OCI-LY7 (cell line): ENCODE results near the gene RBFOX1. TPM values are rescaled to one million over a fixed set of nuclear protein-coding genes. Genes with fewer than 3 reads are reported as not detected.

ENCODE experiments used
- BruUV-seq: library from RNA; stranded (reverse); fragments of 400-500 nt; replicated peaks from 2 replicates; lab custom pipeline; 2021; lab: Mats Ljungman, UMichigan
- CTCF ChIA-PET: fragments of 300-600 bp; sonication (Branson Sonifier 250); formaldehyde crosslinking; loops from one replicate; lab custom pipeline; 2022; ENCODE audit warnings: antibody characterized with exemption; ENCODE audit not compliant: unreplicated experiment; lab: Charles Lee
- POLR2A ChIA-PET: fragments of 300-600 bp; sonication (Branson Sonifier 250); formaldehyde crosslinking; loops from one replicate; lab custom pipeline; 2022; ENCODE audit warnings: antibody characterized with exemption; lab: Charles Lee
- DNase-seq: peaks from one replicate; pipeline ENCODE4 v3.0.0-alpha.2; 2015; ENCODE audit warnings: low spot score
- H2AFZ ChIP-seq: fragments of 200-600 bp; sonication (generic), shearing (Covaris generic); 2 replicates; pipeline ENCODE4 v1.6.1; 2014; ENCODE audit warnings: mild to moderate bottlenecking, antibody characterized with exemption, low read length, moderate library complexity
- H3K27ac ChIP-seq: fragments of 200-600 bp; sonication (generic); 2 replicates; pipeline ENCODE4 v1.5.1; 2014; ENCODE audit warnings: mixed run types, low read depth, mild to moderate bottlenecking, moderate library complexity, low read length, inconsistent platforms; ENCODE audit not compliant: poor library complexity, severe bottlenecking
- H3K36me3 ChIP-seq: fragments of 200-600 bp; sonication (generic); 2 replicates; pipeline ENCODE4 v1.6.1; 2014; ENCODE audit warnings: mild to moderate bottlenecking, antibody characterized with exemption, low read length, moderate library complexity, mixed read lengths; ENCODE audit not compliant: insufficient read depth
- H3K4me1 ChIP-seq: fragments of 200-600 bp; sonication (generic); 2 replicates; pipeline ENCODE4 v1.5.1; 2014; ENCODE audit warnings: mild to moderate bottlenecking, low read length; ENCODE audit not compliant: insufficient read depth, poor library complexity, severe bottlenecking
- H3K4me2 ChIP-seq: fragments of 200-600 bp; sonication (generic); 2 replicates; pipeline ENCODE4 v1.6.1; 2014; ENCODE audit warnings: mild to moderate bottlenecking, low read length
- H3K4me3 ChIP-seq: fragments of 200-600 bp; sonication (generic); 2 replicates; pipeline ENCODE4 v1.5.1; 2014; ENCODE audit warnings: mild to moderate bottlenecking, low read depth, low read length; ENCODE audit not compliant: poor library complexity, severe bottlenecking
- H3K79me2 ChIP-seq: fragments of 200-600 bp; sonication (generic); 2 replicates; pipeline ENCODE4 v1.6.1; 2016; ENCODE audit warnings: low read depth, mild to moderate bottlenecking, low read length, moderate library complexity, mixed read lengths; ENCODE audit not compliant: insufficient read depth
- H3K9me2 ChIP-seq: fragments of 200-600 bp; sonication (generic); 2 replicates; pipeline ENCODE4 v1.6.1; 2016; ENCODE audit warnings: mild to moderate bottlenecking, low read length, mixed read lengths; ENCODE audit not compliant: insufficient read depth
- H3K9me3 ChIP-seq: fragments of 200-600 bp; sonication (generic); 2 replicates; pipeline ENCODE4 v1.6.1; 2014; ENCODE audit warnings: mild to moderate bottlenecking, mixed run types, low read length, mixed read lengths
- H4K20me1 ChIP-seq: fragments of 200-600 bp; sonication (generic); 2 replicates; pipeline ENCODE4 v1.6.1; 2014; ENCODE audit warnings: mild to moderate bottlenecking, antibody characterized with exemption, low read length, moderate library complexity, mixed read lengths; ENCODE audit not compliant: insufficient read depth
- EZH2phosphoT487 ChIP-seq: fragments of 200-600 bp; sonication (generic); IDR thresholded peaks from 2 replicates; pipeline ENCODE4 v1.6.1; 2018; ENCODE audit warnings: low read depth, borderline replicate concordance, mild to moderate bottlenecking, mixed run types, antibody characterized with exemption, low read length, moderate library complexity, mixed read lengths
- intact Hi-C: fragments of 100-400 bp; cut with micrococcal nuclease; formaldehyde crosslinking; loops from one replicate; pipeline ENCODE4 v1.10.0; 2022; ENCODE audit not compliant: unreplicated experiment
- total RNA-seq, 2 experiments: library from RNA; depleted of rRNA in 1 of 2; stranded (reverse); fragments of >200 nt in 1 of 2; shearing (Covaris generic) in 1 of 2; gene quantifications; 2 replicates each; pipeline ENCODE4 v1.2.3, GENCODE V29; 2014 to 2022
- TF ChIP-seq, protein P1 (sequence below): fragments of 200-600 bp; sonication (generic); conservative IDR thresholded peaks from 2 replicates; pipeline ENCODE4 v1.5.1; 2014; ENCODE audit warnings: mild to moderate bottlenecking, antibody characterized with exemption, low read length, moderate library complexity, mixed read lengths

RBFOX1 gene
- total RNA-seq, 2 experiments from 2014 or later: not detected

DNA sequence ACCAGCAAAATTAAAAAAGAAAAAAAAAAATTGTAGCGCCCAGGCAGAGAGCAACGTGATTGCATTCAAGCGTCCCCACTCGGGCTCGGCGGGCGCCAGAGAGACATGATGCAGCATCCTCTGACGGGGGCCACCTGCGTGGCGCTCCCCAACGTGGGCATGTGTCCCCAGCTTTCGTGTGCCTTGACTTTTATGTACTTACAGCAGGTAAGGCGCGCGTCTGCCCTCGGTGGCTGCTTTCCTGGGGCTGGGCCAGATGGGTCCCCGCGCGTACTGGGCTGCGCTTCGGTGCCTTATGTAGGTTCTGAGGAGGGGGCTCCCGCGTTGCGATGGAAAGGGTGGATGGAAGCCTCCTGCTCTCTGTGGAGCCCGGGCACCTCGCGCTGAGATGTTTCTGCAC lies 28.4 kb upstream of the RBFOX1 start:
- no TSS peak for BruUV-seq
- no peaks in the 10 kb centered on the region for H3K36me3 ChIP-seq
- no peaks in the 10 kb centered on the region for H4K20me1 ChIP-seq
- no peaks in the 10 kb centered on the region for H3K4me1 ChIP-seq
- ChIA-PET CTCF (no interaction called here), POLR2A (no interaction called here)
- H3K79me2 ChIP-seq: no peaks in the 10 kb centered on the region
- no peak overlapping the region for H3K27ac ChIP-seq
- TF ChIP-seq, protein P1, sequence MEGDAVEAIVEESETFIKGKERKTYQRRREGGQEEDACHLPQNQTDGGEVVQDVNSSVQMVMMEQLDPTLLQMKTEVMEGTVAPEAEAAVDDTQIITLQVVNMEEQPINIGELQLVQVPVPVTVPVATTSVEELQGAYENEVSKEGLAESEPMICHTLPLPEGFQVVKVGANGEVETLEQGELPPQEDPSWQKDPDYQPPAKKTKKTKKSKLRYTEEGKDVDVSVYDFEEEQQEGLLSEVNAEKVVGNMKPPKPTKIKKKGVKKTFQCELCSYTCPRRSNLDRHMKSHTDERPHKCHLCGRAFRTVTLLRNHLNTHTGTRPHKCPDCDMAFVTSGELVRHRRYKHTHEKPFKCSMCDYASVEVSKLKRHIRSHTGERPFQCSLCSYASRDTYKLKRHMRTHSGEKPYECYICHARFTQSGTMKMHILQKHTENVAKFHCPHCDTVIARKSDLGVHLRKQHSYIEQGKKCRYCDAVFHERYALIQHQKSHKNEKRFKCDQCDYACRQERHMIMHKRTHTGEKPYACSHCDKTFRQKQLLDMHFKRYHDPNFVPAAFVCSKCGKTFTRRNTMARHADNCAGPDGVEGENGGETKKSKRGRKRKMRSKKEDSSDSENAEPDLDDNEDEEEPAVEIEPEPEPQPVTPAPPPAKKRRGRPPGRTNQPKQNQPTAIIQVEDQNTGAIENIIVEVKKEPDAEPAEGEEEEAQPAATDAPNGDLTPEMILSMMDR: no peak
- TF ChIP-seq EZH2phosphoT487: no peak
- H3K9me2 ChIP-seq: no peaks in the 10 kb centered on the region
- DNase-seq: no peak
- intact Hi-C loops: no loop called here
- no peak overlapping the region for H2AFZ ChIP-seq
- H3K9me3 ChIP-seq: no peaks in the 10 kb centered on the region
- H3K4me3 ChIP-seq: no peak overlapping the region
- H3K4me2 ChIP-seq: no peak overlapping the region

DNA sequence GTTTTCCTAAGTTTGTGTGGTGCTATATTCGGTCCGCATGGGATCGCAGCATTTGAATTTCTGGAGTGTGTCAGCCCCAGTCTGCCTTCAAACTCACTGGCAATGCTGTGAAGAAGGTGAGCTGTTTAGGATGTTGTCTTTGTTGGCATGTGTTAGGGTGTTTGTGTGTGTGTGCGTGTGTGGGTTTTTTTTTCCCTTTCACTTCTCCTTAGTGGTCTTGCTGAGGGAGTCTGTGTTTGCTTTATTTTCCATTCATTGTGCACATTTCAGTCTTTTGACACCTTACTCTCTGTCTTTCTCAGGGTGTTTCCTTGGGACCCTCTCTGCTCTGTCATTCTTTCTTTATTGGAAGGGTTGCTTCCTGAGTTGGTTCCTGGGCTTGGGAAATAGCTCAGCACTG lies 27.7 kb upstream of the RBFOX1 start:
- no TSS peak for BruUV-seq

DNA sequence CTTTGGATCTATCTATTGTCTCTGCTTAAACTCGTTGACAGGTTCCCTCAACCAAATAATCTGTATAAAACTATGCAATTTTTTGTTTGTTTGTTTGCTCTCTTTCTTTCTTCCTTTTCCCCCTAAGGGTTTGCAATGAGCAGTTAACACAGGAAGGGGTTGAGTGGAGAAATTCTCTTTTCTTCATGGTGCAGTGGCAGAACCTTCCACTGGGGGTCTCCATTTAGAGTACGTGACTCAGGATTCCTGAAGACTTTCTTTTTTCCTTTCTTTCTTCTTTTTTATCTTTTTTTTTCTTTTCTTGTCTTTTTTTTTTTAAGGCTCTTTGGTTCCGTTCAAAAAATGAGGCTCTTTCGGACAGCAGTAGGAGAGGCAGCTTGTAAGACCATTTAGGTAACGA lies 19.5 kb upstream of the RBFOX1 start:
- Histone ChIP-seq H3K27ac (no peak overlapping the region), H3K4me3 (no peak overlapping the region), H3K36me3 (no peaks in the 10 kb centered on the region), H3K4me2 (no peak overlapping the region), H4K20me1 (no peaks in the 10 kb centered on the region), H3K4me1 (no peaks in the 10 kb centered on the region), H3K79me2 (no peaks in the 10 kb centered on the region), H3K9me2 (no peaks in the 10 kb centered on the region), H3K9me3 (no peaks in the 10 kb centered on the region), H2AFZ (no peak overlapping the region)
- ChIA-PET CTCF (no interaction called here), POLR2A (no interaction called here)
- intact Hi-C loops: no loop called here
- TF ChIP-seq, protein P1: peak; percentile 70
- TF ChIP-seq EZH2phosphoT487: no peak
- DNase-seq: peak; percentile 1
- BruUV-seq: no TSS peak

More for the DNA sequence above, 27.7 kb upstream of the RBFOX1 start:
- H4K20me1 ChIP-seq: no peaks in the 10 kb centered on the region
- TF ChIP-seq, protein P1: no peak
- no peak for TF ChIP-seq EZH2phosphoT487
- ChIA-PET POLR2A (no interaction called here), CTCF (no interaction called here)
- H3K79me2 ChIP-seq: no peaks in the 10 kb centered on the region
- H3K36me3 ChIP-seq: no peaks in the 10 kb centered on the region
- DNase-seq: no peak
- no peak overlapping the region for H2AFZ ChIP-seq
- H3K9me3 ChIP-seq: no peaks in the 10 kb centered on the region
- H3K9me2 ChIP-seq: no peaks in the 10 kb centered on the region
- H3K4me3 ChIP-seq: no peak overlapping the region
- H3K27ac ChIP-seq: no peak overlapping the region
- H3K4me2 ChIP-seq: no peak overlapping the region
- H3K4me1 ChIP-seq: no peaks in the 10 kb centered on the region
- intact Hi-C loops: no loop called here
